Mesendoderm (in vitro differentiated cells): ENCODE results near the gene TMIE. TPM values are rescaled to one million over a fixed set of nuclear protein-coding genes. Genes with fewer than 3 reads are reported as not detected.

Experiments
- DNase-seq: peaks from one replicate; pipeline ENCODE4 v3.0.0; 2013
- H2AK5ac ChIP-seq: 2 replicates; pipeline ENCODE4 v1.6.1; 2013; ENCODE audit warnings: low read length, inconsistent platforms
- H2BK120ac ChIP-seq: 2 replicates; pipeline ENCODE4 v1.6.1; 2013; ENCODE audit warnings: low read depth, mild to moderate bottlenecking, low read length, moderate library complexity, mixed read lengths
- H2BK15ac ChIP-seq: replicated peaks from 2 replicates; pipeline ENCODE4 v1.6.1; 2013; ENCODE audit warnings: low read depth, mild to moderate bottlenecking, moderate library complexity
- H2BK5ac ChIP-seq: 2 replicates; pipeline ENCODE4 v1.6.1; 2013; ENCODE audit warnings: low read length, inconsistent platforms
- H3K18ac ChIP-seq: 2 replicates; pipeline ENCODE4 v1.6.1; 2013; ENCODE audit warnings: mild to moderate bottlenecking, low read length, mixed read lengths
- H3K23ac ChIP-seq: one replicate; pipeline ENCODE4 v1.6.1; 2013; ENCODE audit warnings: low read length
- H3K27ac ChIP-seq: 2 replicates; pipeline ENCODE4 v1.5.1; 2013; ENCODE audit warnings: low read depth, mild to moderate bottlenecking, inconsistent platforms, low read length, moderate library complexity
- H3K27me3 ChIP-seq: 2 replicates; pipeline ENCODE4 v1.6.1; 2013; ENCODE audit warnings: low read length, control low read depth, mild to moderate bottlenecking, inconsistent platforms; ENCODE audit not compliant: insufficient read depth, poor library complexity
- H3K36me3 ChIP-seq: 2 replicates; pipeline ENCODE4 v1.6.1; 2013; ENCODE audit warnings: low read length, inconsistent platforms; ENCODE audit not compliant: control insufficient read depth, insufficient read depth
- H3K4ac ChIP-seq: one replicate; pipeline ENCODE4 v1.6.1; 2013; ENCODE audit warnings: low read depth, mild to moderate bottlenecking, low read length, moderate library complexity
- H3K4me1 ChIP-seq: 2 replicates; pipeline ENCODE4 v1.6.1; 2013; ENCODE audit warnings: low read depth, low read length, inconsistent platforms; ENCODE audit not compliant: control insufficient read depth
- H3K4me2 ChIP-seq: 2 replicates; pipeline ENCODE4 v1.6.1; 2013; ENCODE audit warnings: low read length
- H3K4me3 ChIP-seq: 2 replicates; pipeline ENCODE4 v1.5.1; 2013; ENCODE audit warnings: mild to moderate bottlenecking, low read length
- H3K56ac ChIP-seq: one replicate; pipeline ENCODE4 v1.6.1; 2013; ENCODE audit warnings: low read length
- H3K79me1 ChIP-seq: 2 replicates; pipeline ENCODE4 v1.6.1; 2013; ENCODE audit warnings: low read length, inconsistent platforms
- H3K79me2 ChIP-seq: 2 replicates; pipeline ENCODE4 v1.6.1; 2013; ENCODE audit warnings: mild to moderate bottlenecking, low read length; ENCODE audit not compliant: control insufficient read depth, insufficient read depth
- H3K9ac ChIP-seq: 2 replicates; pipeline ENCODE4 v1.6.1; 2013; ENCODE audit warnings: low read length, inconsistent platforms
- H4K5ac ChIP-seq: one replicate; pipeline ENCODE4 v1.6.1; 2013; ENCODE audit warnings: low read length
- H4K8ac ChIP-seq: one replicate; pipeline ENCODE4 v1.6.1; 2013; ENCODE audit warnings: low read depth, mild to moderate bottlenecking, control low read depth, low read length, moderate library complexity
- WGBS: extraction: QIAGEN DNeasy Blood & Tissue Kit; methylation state at CpG from one replicate; pipeline ENCODE4 v1.1.7; 2013; ENCODE audit warnings: low lambda C conversion rate, missing lambda C conversion rate; ENCODE audit not compliant: insufficient coverage; ENCODE audit errors: extremely low coverage; 5-methylcytosine and 5-hydroxymethylcytosine counted together
- polyA plus RNA-seq, 2 experiments: library from polyadenylated mRNA; stranded (reverse); fragments of 200-250 nt; gene quantifications; one replicate each; pipeline ENCODE4 v1.2.3, GENCODE V29; 2013

Gene TMIE, protein sequence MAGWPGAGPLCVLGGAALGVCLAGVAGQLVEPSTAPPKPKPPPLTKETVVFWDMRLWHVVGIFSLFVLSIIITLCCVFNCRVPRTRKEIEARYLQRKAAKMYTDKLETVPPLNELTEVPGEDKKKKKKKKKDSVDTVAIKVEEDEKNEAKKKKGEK
- 0.27 TPM for polyA plus RNA-seq (2013, experiment 1 of 2)
- 0.34 TPM for polyA plus RNA-seq (2013, experiment 2 of 2)

DNA sequence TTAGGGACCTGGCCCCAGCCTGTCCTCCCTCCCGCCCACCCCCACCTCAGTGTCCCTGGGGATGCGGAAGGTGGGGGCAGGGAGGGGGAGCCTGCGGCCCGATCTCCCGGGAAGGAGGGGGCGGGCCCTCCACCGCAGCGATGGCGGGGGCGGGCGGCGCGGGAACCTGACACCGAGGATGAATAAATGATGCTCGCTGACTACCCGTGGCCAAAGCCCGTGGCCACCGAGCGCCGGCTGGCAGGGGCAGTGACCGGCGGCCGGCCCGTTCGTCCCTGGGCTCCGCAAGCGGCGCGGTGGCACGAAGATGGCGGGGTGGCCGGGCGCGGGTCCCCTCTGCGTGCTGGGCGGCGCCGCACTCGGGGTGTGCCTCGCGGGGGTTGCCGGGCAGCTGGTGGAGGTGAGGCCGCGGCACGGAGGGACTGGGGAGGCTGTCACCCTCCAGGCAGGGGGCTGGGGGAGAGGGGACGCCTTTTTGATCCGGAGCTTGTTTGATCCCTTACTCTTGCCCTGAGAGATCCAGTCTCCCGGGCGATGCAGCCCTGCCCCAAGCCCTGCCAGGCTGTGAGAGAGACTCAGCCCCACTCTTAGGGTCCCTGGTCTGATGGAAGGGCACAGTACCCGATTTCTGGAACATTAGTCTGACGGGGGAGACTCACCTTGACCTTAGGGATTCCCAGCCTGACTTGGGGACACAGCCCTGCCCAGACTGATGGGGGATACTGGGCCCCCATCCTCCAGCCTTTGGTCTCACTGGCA, at the start of gene TMIE:
TMIE (plus strand) TSS at position 212 of the 759 bp plus-strand sequence; CDS start at position 308, 96 bp downstream.
- H3K9ac ChIP-seq, result no peak within 1 kb of the TSS
- no peak within 1 kb of the TSS for H3K4ac ChIP-seq
- H2AK5ac ChIP-seq, result no peak within 1 kb of the TSS
- DNase-seq, result no peak
- no peak within 1 kb of the TSS for H2BK15ac ChIP-seq
- no peak within 1 kb of the TSS for H4K5ac ChIP-seq
- no peak within 1 kb of the TSS for H2BK120ac ChIP-seq
- H3K27me3 ChIP-seq, result no peaks in the 10 kb centered on the region
- H3K4me3 ChIP-seq, result no peak within 1 kb of the TSS
- no peak within 1 kb of the TSS for H3K18ac ChIP-seq
- no peak within 1 kb of the TSS for H4K8ac ChIP-seq
- no peaks in the 10 kb centered on the region for H3K36me3 ChIP-seq
- peak within 1 kb of the TSS; percentile 49 for H3K56ac ChIP-seq
- H3K23ac ChIP-seq, result peak within 1 kb of the TSS; percentile 45
- no peaks in the 10 kb centered on the region for H3K79me2 ChIP-seq
- H3K27ac ChIP-seq, result no peak within 1 kb of the TSS
- peak within 1 kb of the TSS; percentile 22 for H3K4me2 ChIP-seq
- H3K79me1 ChIP-seq, result no peaks in the 10 kb centered on the region
- peaks cover 3% of the 10 kb centered on the region for H3K4me1 ChIP-seq
- WGBS, result no CpG with 5 or more reads among the region's 51 CpGs
- H2BK5ac ChIP-seq, result no peak within 1 kb of the TSS

DNA sequence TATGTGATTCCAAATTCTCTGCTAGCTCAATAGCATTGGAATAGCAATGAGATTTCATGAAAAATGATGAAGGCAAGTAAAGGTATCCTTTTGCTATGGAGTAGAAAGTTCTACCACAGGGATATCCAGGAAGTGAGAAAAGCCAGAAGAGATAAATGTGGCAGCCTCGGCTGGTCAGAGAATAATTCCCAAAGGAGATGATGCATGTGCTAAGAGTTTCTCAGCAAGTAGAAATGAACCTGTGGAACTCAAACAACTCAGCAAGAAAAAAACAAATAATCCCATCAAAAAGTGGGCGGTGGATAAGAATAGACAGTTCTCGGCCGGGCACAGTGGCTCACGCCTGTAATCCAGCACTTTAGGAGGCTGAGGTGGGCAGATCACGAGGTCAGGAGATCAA, 45.9 kb upstream of the TMIE start:
- H3K9ac ChIP-seq, result no peak overlapping the region
- H3K27ac ChIP-seq, result no peak overlapping the region
- no peak overlapping the region for H2AK5ac ChIP-seq
- no peak overlapping the region for H4K5ac ChIP-seq
- no peaks in the 10 kb centered on the region for H3K79me1 ChIP-seq
- no peak overlapping the region for H4K8ac ChIP-seq
- no peak for DNase-seq
- H3K18ac ChIP-seq, result no peak overlapping the region
- H3K4me2 ChIP-seq, result no peak overlapping the region
- H3K56ac ChIP-seq, result no peak overlapping the region
- H3K27me3 ChIP-seq, result no peaks in the 10 kb centered on the region
- no CpG with 5 or more reads among the region's 6 CpGs for WGBS
- no peaks in the 10 kb centered on the region for H3K36me3 ChIP-seq
- no peak overlapping the region for H2BK5ac ChIP-seq
- no peak overlapping the region for H2BK15ac ChIP-seq
- H3K4ac ChIP-seq, result no peak overlapping the region
- no peaks in the 10 kb centered on the region for H3K4me1 ChIP-seq
- no peak overlapping the region for H2BK120ac ChIP-seq
- no peak overlapping the region for H3K4me3 ChIP-seq
- no peak overlapping the region for H3K23ac ChIP-seq
- H3K79me2 ChIP-seq, result no peaks in the 10 kb centered on the region

DNA sequence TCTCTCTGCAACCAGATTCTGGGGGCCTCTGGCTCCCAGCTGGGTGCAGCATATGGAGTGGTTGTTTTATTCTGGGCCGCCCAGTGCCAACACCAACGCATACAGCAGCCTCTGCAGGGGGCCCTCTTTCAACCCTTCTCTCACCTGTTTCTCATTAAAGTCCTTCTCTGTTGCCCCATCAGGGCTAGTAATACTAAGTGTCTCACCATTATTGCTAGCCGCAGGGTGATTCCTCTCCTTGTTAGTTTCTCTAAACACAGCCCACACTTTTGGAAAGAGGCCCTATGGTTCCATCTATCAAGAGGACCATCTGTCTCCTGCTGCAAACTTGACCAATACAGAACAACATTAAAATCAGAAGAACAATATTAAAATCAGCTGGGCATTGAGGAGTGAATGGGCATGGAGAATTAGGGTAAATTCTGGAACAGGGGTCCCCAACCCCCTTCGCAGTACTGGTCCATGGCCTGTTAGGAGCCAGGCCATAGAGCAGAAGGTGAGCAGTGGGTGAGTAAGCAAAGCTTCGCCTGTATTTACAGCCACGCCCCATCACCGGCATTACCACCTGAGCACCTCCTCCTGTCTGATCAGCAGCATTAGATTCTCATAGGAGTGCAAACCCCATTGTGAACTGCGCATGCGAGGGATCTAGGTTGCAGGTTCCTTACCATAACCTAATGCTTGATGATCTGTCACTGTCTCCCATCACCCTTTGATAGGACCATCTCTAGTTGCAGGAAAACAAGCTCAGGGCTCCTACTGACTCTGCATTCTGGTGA, 44.2 kb upstream of the TMIE start:
- H3K79me1 ChIP-seq, result no peaks in the 10 kb centered on the region
- H3K36me3 ChIP-seq, result no peaks in the 10 kb centered on the region
- H4K8ac ChIP-seq, result no peak overlapping the region
- no peak overlapping the region for H2AK5ac ChIP-seq
- DNase-seq, result no peak
- no peak overlapping the region for H3K4me2 ChIP-seq
- H3K23ac ChIP-seq, result no peak overlapping the region
- H2BK120ac ChIP-seq, result no peak overlapping the region
- H2BK5ac ChIP-seq, result no peak overlapping the region
- WGBS, result no CpG with 5 or more reads among the region's 9 CpGs
- no peak overlapping the region for H3K18ac ChIP-seq
- no peak overlapping the region for H3K4ac ChIP-seq
- no peak overlapping the region for H4K5ac ChIP-seq
- no peak overlapping the region for H3K9ac ChIP-seq
- H3K4me1 ChIP-seq, result peaks cover 6% of the 10 kb centered on the region
- H3K27ac ChIP-seq, result no peak overlapping the region
- H3K56ac ChIP-seq, result no peak overlapping the region
- no peaks in the 10 kb centered on the region for H3K79me2 ChIP-seq
- no peaks in the 10 kb centered on the region for H3K27me3 ChIP-seq
- H2BK15ac ChIP-seq, result no peak overlapping the region
- H3K4me3 ChIP-seq, result no peak overlapping the region

DNA sequence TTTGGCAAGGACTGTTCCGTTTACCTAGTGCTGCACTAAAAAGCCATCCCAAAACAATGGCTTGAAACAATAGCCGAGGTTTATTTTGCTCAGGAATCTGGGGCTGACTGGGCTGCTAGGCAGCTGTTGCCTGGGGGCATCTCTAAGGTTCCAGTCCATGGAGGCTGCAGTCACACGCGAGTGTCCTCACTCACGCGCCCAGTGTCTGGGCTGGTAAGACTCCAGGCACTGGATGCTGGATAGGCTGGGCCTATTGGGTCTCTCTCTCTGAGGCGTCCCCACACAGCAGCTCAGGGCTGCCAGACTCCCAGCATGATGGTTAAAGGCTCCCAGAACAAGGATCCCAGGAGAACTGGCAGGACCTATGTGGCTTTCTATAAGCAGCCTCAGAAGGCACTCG, 41.9 kb upstream of the TMIE start:
- Histone ChIP-seq H2BK120ac (no peak overlapping the region), H3K36me3 (no peaks in the 10 kb centered on the region), H3K79me1 (no peaks in the 10 kb centered on the region), H3K4me1 (peaks cover 8% of the 10 kb centered on the region), H3K9ac (no peak overlapping the region), H3K79me2 (no peaks in the 10 kb centered on the region), H2BK5ac (no peak overlapping the region), H3K56ac (no peak overlapping the region), H3K23ac (no peak overlapping the region), H2AK5ac (no peak overlapping the region), H3K4me2 (no peak overlapping the region), H3K4ac (no peak overlapping the region), H4K8ac (no peak overlapping the region), H3K27ac (no peak overlapping the region), H3K4me3 (no peak overlapping the region), H2BK15ac (no peak overlapping the region), H4K5ac (no peak overlapping the region), H3K18ac (no peak overlapping the region), H3K27me3 (no peaks in the 10 kb centered on the region)
- WGBS, result no CpG with 5 or more reads among the region's 8 CpGs
- DNase-seq, result peak; percentile 75

DNA sequence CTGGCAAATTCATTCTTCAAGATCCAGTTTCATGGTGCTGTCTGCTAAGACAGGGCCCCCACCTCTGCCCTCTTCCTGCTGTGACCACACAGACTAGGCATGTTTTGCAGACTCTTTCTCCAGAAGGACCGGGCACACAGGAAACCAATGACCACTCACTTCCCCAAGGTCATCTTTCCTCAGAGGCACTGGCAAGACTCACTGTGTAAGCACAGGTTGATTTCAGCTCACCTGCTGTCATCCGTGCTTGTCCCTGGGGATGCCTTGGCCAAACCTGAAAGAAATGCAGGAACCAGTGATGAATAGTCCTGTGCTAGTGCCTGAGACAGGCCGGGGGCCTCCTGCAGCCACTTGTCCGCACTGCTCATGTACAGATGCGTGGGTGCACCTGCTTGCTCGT, 41.2 kb upstream of the TMIE start:
- no peak overlapping the region for H3K4ac ChIP-seq
- no peak overlapping the region for H3K18ac ChIP-seq
- H2BK120ac ChIP-seq, result no peak overlapping the region
- H4K5ac ChIP-seq, result no peak overlapping the region
- no peak for DNase-seq
- no peaks in the 10 kb centered on the region for H3K79me2 ChIP-seq
- no peak overlapping the region for H2AK5ac ChIP-seq
- no peak overlapping the region for H3K9ac ChIP-seq
- no peak overlapping the region for H3K4me2 ChIP-seq
- H2BK5ac ChIP-seq, result no peak overlapping the region
- H3K23ac ChIP-seq, result no peak overlapping the region
- no peak overlapping the region for H4K8ac ChIP-seq
- H3K36me3 ChIP-seq, result no peaks in the 10 kb centered on the region
- no peak overlapping the region for H3K4me3 ChIP-seq
- H3K79me1 ChIP-seq, result no peaks in the 10 kb centered on the region
- H3K27me3 ChIP-seq, result no peaks in the 10 kb centered on the region
- H2BK15ac ChIP-seq, result no peak overlapping the region
- peaks cover 8% of the 10 kb centered on the region for H3K4me1 ChIP-seq
- no peak overlapping the region for H3K56ac ChIP-seq
- no CpG with 5 or more reads among the region's 6 CpGs for WGBS
- no peak overlapping the region for H3K27ac ChIP-seq
